ENCODE measurements around the gene PIKFYVE. TPM values are rescaled to one million over a fixed set of nuclear protein-coding genes. Genes with fewer than 3 reads are reported as not detected.

Gene PIKFYVE
- total RNA-seq, 4 donors from 2014 or later: 10.5 to 25.7 (median 12.5) TPM

- no peaks in the 10 kb centered on the region for H3K9me3 ChIP-seq
- H3K4me1 ChIP-seq: peaks cover 0 to 35% (median 0%) of the 10 kb centered on the region in 3 donors
- 43 to 61% methylated on average over 5 of the region's 5 CpGs for whole genome bisulfite sequencing, 2 donors
- peak overlapping the region; percentile 2 to 38 (median 22) for H3K27ac ChIP-seq
- H3K36me3 ChIP-seq: peaks cover 5 to 90% (median 15%) of the 10 kb centered on the region in 3 donors
- no peaks in the 10 kb centered on the region for H3K27me3 ChIP-seq
- intact Hi-C loops (cut with DNase I): no loop called here
- no peak overlapping the region for H3K4me3 ChIP-seq
- TF ChIP-seq POLR2A (IDR thresholded peaks at IDR 0.05) (no peak), CTCF (IDR thresholded peaks at IDR 0.05) (no peak)
- no peak for DNase-seq
Measured at GRCh38 chr2:208300847-208301618, 35.0 kb downstream of the PIKFYVE start.

- Histone ChIP-seq H3K27me3 (no peaks in the 10 kb centered on the region), H3K27ac (no peak overlapping the region), H3K9me3 (no peaks in the 10 kb centered on the region), H3K4me3 (no peak overlapping the region), H3K36me3 (peaks cover 5 to 88% (median 10%) of the 10 kb centered on the region in 3 donors), H3K4me1 (peaks cover 0 to 28% (median 0%) of the 10 kb centered on the region in 3 donors)
- TF ChIP-seq CTCF (IDR thresholded peaks at IDR 0.05) (no peak), POLR2A (IDR thresholded peaks at IDR 0.05) (no peak)
- DNase-seq: no peak
- intact Hi-C loops (cut with DNase I): no loop called here
- WGBS, 2 donors: 88 to 94% methylated on average over 4 of the region's 4 CpGs
Measured at GRCh38 chr2:208304157-208304556, 38.1 kb downstream of the PIKFYVE start.

GRCh38 chr2:208304695-208305094 lies 38.6 kb downstream of the PIKFYVE start:
- peaks cover 5 to 82% (median 7%) of the 10 kb centered on the region in 3 donors for H3K36me3 ChIP-seq
- intact Hi-C loops (cut with DNase I): no loop called here
- no peaks in the 10 kb centered on the region for H3K9me3 ChIP-seq
- 92 to 97% methylated on average over 4 of the region's 4 CpGs for WGBS, 2 donors
- no peaks in the 10 kb centered on the region for H3K27me3 ChIP-seq
- DNase-seq: no peak
- no peak overlapping the region for H3K4me3 ChIP-seq
- TF ChIP-seq CTCF (IDR thresholded peaks at IDR 0.05) (no peak), POLR2A (IDR thresholded peaks at IDR 0.05) (no peak)
- peaks cover 0 to 26% (median 0%) of the 10 kb centered on the region in 3 donors for H3K4me1 ChIP-seq
- no peak overlapping the region for H3K27ac ChIP-seq

GRCh38 chr2:208306291-208306690 lies 40.2 kb downstream of the PIKFYVE start:
- Histone ChIP-seq H3K27me3 (no peaks in the 10 kb centered on the region), H3K9me3 (no peaks in the 10 kb centered on the region), H3K27ac (no peak overlapping the region), H3K4me1 (peaks cover 0 to 16% (median 0%) of the 10 kb centered on the region in 3 donors), H3K4me3 (no peak overlapping the region), H3K36me3 (peaks cover 5 to 67% (median 7%) of the 10 kb centered on the region in 3 donors)
- TF ChIP-seq CTCF (IDR thresholded peaks at IDR 0.05) (no peak), POLR2A (IDR thresholded peaks at IDR 0.05) (no peak)
- no peak for DNase-seq
- intact Hi-C loops (cut with DNase I): no loop called here
- WGBS, 2 donors: 89 to 94% methylated on average over 1 of the region's 1 CpG

GRCh38 chr2:208311321-208311720 lies 45.3 kb downstream of the PIKFYVE start:
- intact Hi-C loops (cut with DNase I): no loop called here
- TF ChIP-seq CTCF (IDR thresholded peaks at IDR 0.05) (no peak), POLR2A (IDR thresholded peaks at IDR 0.05) (no peak)
- H3K27ac ChIP-seq: no peak overlapping the region
- H3K4me3 ChIP-seq: no peak overlapping the region
- no peaks in the 10 kb centered on the region for H3K9me3 ChIP-seq
- H3K4me1 ChIP-seq: peaks cover 0 to 7% (median 0%) of the 10 kb centered on the region in 3 donors
- H3K36me3 ChIP-seq: peaks cover 0 to 42% (median 8%) of the 10 kb centered on the region in 3 donors
- no peaks in the 10 kb centered on the region for H3K27me3 ChIP-seq
- WGBS, 2 donors: 52 to 66% methylated on average over 2 of the region's 2 CpGs
- no peak for DNase-seq
